Measurements from ENCODE around the gene PGPEP1.

Gene PGPEP1

DNA sequence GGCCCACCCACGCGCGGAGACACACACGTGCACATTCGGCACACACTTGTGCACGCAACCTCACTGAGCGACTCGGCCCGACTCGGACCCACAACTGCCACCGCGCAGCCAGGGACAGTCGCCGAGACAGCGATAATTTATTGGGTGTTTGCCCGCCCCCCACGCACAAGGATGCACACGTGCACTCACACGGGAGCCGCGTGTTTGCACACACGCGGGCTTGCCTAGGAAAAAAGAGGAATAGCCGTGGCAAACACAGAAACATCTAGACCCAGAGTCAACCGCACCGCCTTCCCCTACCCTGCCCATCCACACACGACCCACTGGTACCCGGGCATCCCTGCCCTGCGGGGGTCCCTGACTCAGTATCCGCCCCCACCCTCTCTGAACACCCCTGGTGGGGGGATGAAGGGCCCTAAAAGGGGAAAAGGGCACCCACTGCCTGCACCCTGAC, 77.7 kb downstream of the PGPEP1 start:
- DNase-seq (ENCODE audit: low spot score) = no peak

DNA sequence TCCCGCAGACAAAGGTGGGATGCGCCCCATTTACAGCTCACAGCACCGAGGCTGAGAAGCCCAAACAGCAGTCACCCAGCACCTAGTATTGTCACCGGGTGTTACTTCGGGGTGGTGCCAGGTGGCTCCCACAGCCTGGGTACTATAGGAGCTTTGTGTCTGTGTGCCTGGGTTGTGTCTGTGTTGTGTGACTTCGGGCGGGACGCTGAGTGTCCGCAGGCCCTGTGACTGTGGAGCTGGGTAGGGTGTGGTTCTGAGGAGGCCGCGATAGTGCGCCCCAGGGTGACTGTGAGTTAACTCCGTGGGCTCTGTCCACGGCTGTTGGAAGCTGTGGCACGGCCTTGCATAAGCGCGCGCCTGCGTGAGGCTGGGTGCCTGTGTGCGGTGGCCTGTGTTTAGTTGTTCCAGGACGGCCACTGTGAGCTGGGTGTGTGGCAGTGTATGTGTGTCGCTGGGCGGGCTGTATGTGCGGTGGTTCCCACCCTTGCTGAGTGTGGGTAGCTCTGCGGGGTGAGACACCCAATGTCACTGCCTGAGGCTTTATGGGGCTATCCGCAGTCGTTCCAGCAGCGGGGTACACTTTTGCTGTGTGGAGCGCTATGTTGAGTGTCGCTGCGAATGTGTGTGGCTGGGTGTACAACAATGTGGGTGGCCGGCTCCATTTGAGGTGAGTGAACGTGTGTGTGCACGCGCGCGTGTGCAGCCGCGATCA, 78.2 kb downstream of the PGPEP1 start:
- no peak for DNase-seq (ENCODE audit: low spot score)

DNA sequence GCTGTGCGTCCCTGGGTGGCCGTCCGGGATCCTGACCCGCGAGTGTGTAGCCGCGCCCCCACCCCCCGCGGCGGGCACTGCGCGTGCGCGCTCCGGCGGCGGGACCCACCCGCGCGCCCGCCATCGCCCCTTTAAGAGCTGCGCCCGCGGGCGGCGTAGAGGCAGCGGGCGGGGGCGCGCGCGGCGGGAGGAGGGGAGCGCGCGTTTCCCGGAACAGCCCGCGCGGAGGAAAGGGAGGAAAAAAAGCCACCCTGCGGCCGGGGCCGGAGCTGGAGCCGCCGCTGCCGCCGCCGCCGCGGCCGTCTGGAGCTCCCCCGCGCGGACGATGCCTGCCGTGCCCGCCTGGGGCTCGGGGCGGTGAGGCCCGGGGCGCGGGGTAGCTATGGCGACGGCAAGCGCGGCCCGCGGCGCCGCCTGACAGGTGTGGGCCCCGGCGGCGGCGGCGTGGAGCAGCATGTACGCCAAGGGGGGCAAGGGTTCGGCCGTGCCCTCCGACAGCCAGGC, 78.8 kb downstream of the PGPEP1 start, which contains the start of gene SSBP4:
Gene SSBP4, plus strand, starts transcription at position 204 of the 504 bp plus-strand sequence. Its CDS starts 251 bp downstream, at position 455.
- peak; percentile 87 for DNase-seq (ENCODE audit: low spot score)
